HepG2 (cell line): Measurements from ENCODE around the gene CYP4F8. TPM values are rescaled to one million over a fixed set of nuclear protein-coding genes. Genes with fewer than 3 reads are reported as not detected.

Source experiments
- CSRNP2 ChIP-seq: sonication (generic); formaldehyde crosslinking; conservative IDR thresholded peaks from 2 replicates; pipeline ENCODE4 v1.8.0; 2022; ENCODE audit warnings: low read depth, missing genetic modification reagents
- MIER2 ChIP-seq: IDR thresholded peaks from 2 replicates; pipeline ENCODE4 v1.6.1; 2016; ENCODE audit warnings: missing biosample characterization, missing genetic modification reagents
- ZBTB40 ChIP-seq, 2 experiments: fragments of 450-650 bp in 1 of 2; sonication (generic) in 1 of 2; formaldehyde crosslinking in 1 of 2; IDR thresholded peaks; 2 replicates each; pipeline versions ENCODE4 v1.6.1 to v1.8.0; 2016 to 2022; ENCODE audit warnings: antibody characterized with exemption in 1 of 2, mild to moderate bottlenecking in 1 of 2, missing genetic modification reagents in 1 of 2
- ZNF576 ChIP-seq: sonication (generic); formaldehyde crosslinking; IDR thresholded peaks from 2 replicates; pipeline ENCODE4 v1.4.0; 2020; ENCODE audit warnings: mild to moderate bottlenecking, missing genetic modification reagents
- ZNF746 ChIP-seq: sonication (generic); formaldehyde crosslinking; IDR thresholded peaks from 2 replicates; pipeline ENCODE4 v1.8.0; 2022; ENCODE audit warnings: mild to moderate bottlenecking, missing genetic modification reagents
- polyA plus RNA-seq, 8 experiments: library from polyadenylated mRNA; depleted of rRNA in 3 of 8; stranded (reverse) in 7 of 8; unstranded in 1 of 8; fragments of >200 nt; fragmentation: Illumina TruSeq in 4 of 8; extraction: Trizol in 4 of 8; gene quantifications; 2 replicates each; pipeline versions ENCODE4 v1.2.1 to v1.2.3, GENCODE V29; 2011 to 2016; ENCODE audit warnings: low read depth in 4 of 8, missing spikeins in 1 of 8, mixed read lengths in 1 of 8; ENCODE audit not compliant: insufficient read depth in 1 of 8
- total RNA-seq, 5 experiments: library from RNA; depleted of rRNA; stranded (reverse); fragments of >200 nt; fragmentation: Illumina TruSeq; extraction: Trizol; gene quantifications; 2 replicates each; pipeline ENCODE4 v1.2.3, GENCODE V29; 2016; ENCODE audit warnings: low read depth in 1 of 5
- TF ChIP-seq, protein P1 (sequence below): sonication (generic); formaldehyde crosslinking; IDR thresholded peaks from 2 replicates; pipeline ENCODE4 v1.4.0; 2020; ENCODE audit warnings: missing genetic modification reagents, borderline replicate concordance
- TF ChIP-seq, protein P2 (sequence below): sonication (generic); formaldehyde crosslinking; IDR thresholded peaks from 2 replicates; pipeline ENCODE4 v1.4.0; 2020; ENCODE audit warnings: missing genetic modification reagents
- TF ChIP-seq, protein P3 (sequence below): sonication (generic); formaldehyde crosslinking; IDR thresholded peaks from 2 replicates; pipeline ENCODE4 v1.5.1; 2020; ENCODE audit warnings: missing genetic modification reagents, mild to moderate bottlenecking, borderline replicate concordance

The CYP4F8 gene
- total and polyA plus RNA-seq, 2 of the 13 experiments (the other 11 are each of a cell fraction or from before 2014, with no cell fraction given), result not detected

DNA sequence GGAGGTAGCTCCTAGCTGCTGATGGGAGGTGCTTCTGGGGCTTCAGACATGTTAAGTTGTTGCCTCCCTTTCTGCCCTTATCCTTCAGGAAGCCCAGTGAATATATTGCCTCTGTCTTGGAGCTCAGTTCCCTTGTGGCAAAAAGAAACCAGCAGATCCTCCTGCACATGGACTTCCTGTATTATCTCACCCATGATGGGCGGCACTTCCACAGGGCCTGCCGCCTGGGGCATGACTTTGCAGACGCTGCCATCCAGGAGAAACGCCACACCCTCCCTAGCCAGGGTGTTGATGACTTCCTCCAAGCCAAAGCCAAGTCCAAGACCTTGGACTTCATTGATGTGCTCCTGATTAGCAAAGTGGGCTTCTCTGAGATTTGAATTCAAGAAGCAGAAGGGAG lies 51.9 kb downstream of the CYP4F8 start (continued):
- TF ChIP-seq ZBTB40 (IDR thresholded peaks at IDR 0.05), result no peak
- TF ChIP-seq ZBTB40 (CRISPR knock-in tag; IDR thresholded peaks at IDR 0.05), result no peak
- TF ChIP-seq CSRNP2 (CRISPR knock-in tag), result no peak
- TF ChIP-seq MIER2 (CRISPR knock-in tag), result no peak
- TF ChIP-seq, protein P1, sequence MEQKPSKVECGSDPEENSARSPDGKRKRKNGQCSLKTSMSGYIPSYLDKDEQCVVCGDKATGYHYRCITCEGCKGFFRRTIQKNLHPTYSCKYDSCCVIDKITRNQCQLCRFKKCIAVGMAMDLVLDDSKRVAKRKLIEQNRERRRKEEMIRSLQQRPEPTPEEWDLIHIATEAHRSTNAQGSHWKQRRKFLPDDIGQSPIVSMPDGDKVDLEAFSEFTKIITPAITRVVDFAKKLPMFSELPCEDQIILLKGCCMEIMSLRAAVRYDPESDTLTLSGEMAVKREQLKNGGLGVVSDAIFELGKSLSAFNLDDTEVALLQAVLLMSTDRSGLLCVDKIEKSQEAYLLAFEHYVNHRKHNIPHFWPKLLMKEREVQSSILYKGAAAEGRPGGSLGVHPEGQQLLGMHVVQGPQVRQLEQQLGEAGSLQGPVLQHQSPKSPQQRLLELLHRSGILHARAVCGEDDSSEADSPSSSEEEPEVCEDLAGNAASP, result no peak
- TF ChIP-seq ZNF576 (CRISPR knock-in tag), result no peak
- TF ChIP-seq ZNF746 (CRISPR knock-in tag), result no peak
- TF ChIP-seq, protein P2, sequence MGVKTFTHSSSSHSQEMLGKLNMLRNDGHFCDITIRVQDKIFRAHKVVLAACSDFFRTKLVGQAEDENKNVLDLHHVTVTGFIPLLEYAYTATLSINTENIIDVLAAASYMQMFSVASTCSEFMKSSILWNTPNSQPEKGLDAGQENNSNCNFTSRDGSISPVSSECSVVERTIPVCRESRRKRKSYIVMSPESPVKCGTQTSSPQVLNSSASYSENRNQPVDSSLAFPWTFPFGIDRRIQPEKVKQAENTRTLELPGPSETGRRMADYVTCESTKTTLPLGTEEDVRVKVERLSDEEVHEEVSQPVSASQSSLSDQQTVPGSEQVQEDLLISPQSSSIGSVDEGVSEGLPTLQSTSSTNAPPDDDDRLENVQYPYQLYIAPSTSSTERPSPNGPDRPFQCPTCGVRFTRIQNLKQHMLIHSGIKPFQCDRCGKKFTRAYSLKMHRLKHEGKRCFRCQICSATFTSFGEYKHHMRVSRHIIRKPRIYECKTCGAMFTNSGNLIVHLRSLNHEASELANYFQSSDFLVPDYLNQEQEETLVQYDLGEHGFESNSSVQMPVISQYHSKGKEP (CRISPR knock-in tag), result no peak
- TF ChIP-seq, protein P3, sequence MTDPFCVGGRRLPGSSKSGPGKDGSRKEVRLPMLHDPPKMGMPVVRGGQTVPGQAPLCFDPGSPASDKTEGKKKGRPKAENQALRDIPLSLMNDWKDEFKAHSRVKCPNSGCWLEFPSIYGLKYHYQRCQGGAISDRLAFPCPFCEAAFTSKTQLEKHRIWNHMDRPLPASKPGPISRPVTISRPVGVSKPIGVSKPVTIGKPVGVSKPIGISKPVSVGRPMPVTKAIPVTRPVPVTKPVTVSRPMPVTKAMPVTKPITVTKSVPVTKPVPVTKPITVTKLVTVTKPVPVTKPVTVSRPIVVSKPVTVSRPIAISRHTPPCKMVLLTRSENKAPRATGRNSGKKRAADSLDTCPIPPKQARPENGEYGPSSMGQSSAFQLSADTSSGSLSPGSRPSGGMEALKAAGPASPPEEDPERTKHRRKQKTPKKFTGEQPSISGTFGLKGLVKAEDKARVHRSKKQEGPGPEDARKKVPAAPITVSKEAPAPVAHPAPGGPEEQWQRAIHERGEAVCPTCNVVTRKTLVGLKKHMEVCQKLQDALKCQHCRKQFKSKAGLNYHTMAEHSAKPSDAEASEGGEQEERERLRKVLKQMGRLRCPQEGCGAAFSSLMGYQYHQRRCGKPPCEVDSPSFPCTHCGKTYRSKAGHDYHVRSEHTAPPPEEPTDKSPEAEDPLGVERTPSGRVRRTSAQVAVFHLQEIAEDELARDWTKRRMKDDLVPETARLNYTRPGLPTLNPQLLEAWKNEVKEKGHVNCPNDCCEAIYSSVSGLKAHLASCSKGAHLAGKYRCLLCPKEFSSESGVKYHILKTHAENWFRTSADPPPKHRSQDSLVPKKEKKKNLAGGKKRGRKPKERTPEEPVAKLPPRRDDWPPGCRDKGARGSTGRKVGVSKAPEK (CRISPR knock-in tag), result no peak
